Spleen (tissue), 11 donors: ENCODE data around the gene TXLNA. TPM values are rescaled to one million over a fixed set of nuclear protein-coding genes. Genes with fewer than 3 reads are reported as not detected.

Experiments used
- DNase-seq: peaks from one replicate; pipeline ENCODE4 v3.0.0-alpha.2; 2020
- H3K27ac ChIP-seq, 8 donors: fragments of 200-600 bp; sonication (generic) in 7 of 8; 1 replicate in 4 of 8; 2 replicates in 4 of 8; pipeline versions ENCODE4 v1.5.0 to v1.8.0; 2016 to 2021; ENCODE audit warnings: inconsistent platforms in 4 of 8, mild to moderate bottlenecking in 4 of 8, moderate library complexity in 1 of 8
- H3K27me3 ChIP-seq, 7 donors: fragments of 200-600 bp; sonication (generic) in 6 of 7; replicated peaks in 1 of 7; 1 replicate in 4 of 7; 2 replicates in 3 of 7; pipeline versions ENCODE4 v1.5.0 to v1.8.0; 2016 to 2021; ENCODE audit warnings: inconsistent platforms in 3 of 7, mild to moderate bottlenecking in 1 of 7
- H3K36me3 ChIP-seq, 6 donors: fragments of 200-600 bp; sonication (generic) in 5 of 6; 1 replicate in 4 of 6; 2 replicates in 2 of 6; pipeline versions ENCODE4 v1.5.0 to v1.8.0; 2016 to 2021; ENCODE audit warnings: inconsistent platforms in 2 of 6
- H3K4me1 ChIP-seq, 6 donors: fragments of 200-600 bp; sonication (generic) in 5 of 6; 1 replicate in 3 of 6; 2 replicates in 3 of 6; pipeline versions ENCODE4 v1.5.0 to v1.8.0; 2016 to 2021; ENCODE audit warnings: inconsistent platforms in 3 of 6
- H3K4me3 ChIP-seq, 8 donors: fragments of 200-600 bp; sonication (generic) in 7 of 8; 1 replicate in 4 of 8; 2 replicates in 4 of 8; pipeline versions ENCODE4 v1.5.0 to v1.8.0; 2016 to 2021; ENCODE audit warnings: inconsistent platforms in 4 of 8, mild to moderate bottlenecking in 4 of 8, moderate library complexity in 2 of 8
- H3K9me3 ChIP-seq, 8 donors: fragments of 200-600 bp; sonication (generic) in 7 of 8; 1 replicate in 4 of 8; 2 replicates in 4 of 8; pipeline versions ENCODE4 v1.5.0 to v1.8.0; 2016 to 2021; ENCODE audit warnings: inconsistent platforms in 4 of 8
- POLR2A ChIP-seq, 3 donors: fragments of 450-650 bp; IDR thresholded peaks; one replicate each; pipeline ENCODE4 v1.5.1; 2017; ENCODE audit warnings: antibody characterized with exemption in 3 of 3, mild to moderate bottlenecking in 1 of 3
- POLR2AphosphoS5 ChIP-seq, 3 donors: sonication (generic); formaldehyde crosslinking; IDR thresholded peaks; one replicate each; pipeline ENCODE4 v1.5.1; 2017; ENCODE audit warnings: antibody characterized with exemption in 3 of 3
- WGBS, 5 donors: extraction: QIAGEN DNeasy Blood & Tissue Kit in 3 of 5; methylation state at CpG; one replicate each; pipeline versions ENCODE4 v1.1.5 to v1.1.7; 2013 to 2018; 5-methylcytosine and 5-hydroxymethylcytosine counted together
- intact Hi-C: fragments of 100-400 bp; cut with DNase I; formaldehyde crosslinking; loops from one replicate; pipeline ENCODE4 v1.15.0; 2023; ENCODE audit warnings: low total_unique reads
- polyA plus RNA-seq, 3 donors: library from polyadenylated mRNA; stranded (reverse); fragments of 200-250 nt; gene quantifications; one replicate each; pipeline ENCODE4 v1.2.1, GENCODE V29; 2013
- total RNA-seq, 7 donors: library from RNA; depleted of rRNA in 3 of 7; stranded (reverse); fragments of >200 nt in 3 of 7; fragmentation: NEBNext Ultra II Directional in 4 of 7; extraction: Animal tissue kit (Norgen Biotek cat#: 25700) in 4 of 7; gene quantifications; one replicate each; pipeline versions ENCODE4 v1.1.0 to v1.2.1, GENCODE V29; 2016 to 2021
- TF ChIP-seq, protein P1 (sequence below), 11 experiments: fragments of 200-600 bp in 7 of 11; fragments of 450-650 bp in 4 of 11; sonication (generic) in 4 of 11; IDR thresholded peaks in 8 of 11; conservative IDR thresholded peaks in 3 of 11; 1 replicate in 7 of 11; 2 replicates in 4 of 11; pipeline versions ENCODE4 v1.4.0 to v1.8.0; 2016 to 2021; ENCODE audit warnings: antibody characterized with exemption in 11 of 11, inconsistent platforms in 4 of 11, mild to moderate bottlenecking in 1 of 11
- donor health status: healthy with polysubstance abuse.
- donor health status: DM: no; HTN: no; CAD: no; lungs with moderate emphysema.
- donor health status: DM: no; HTN: no; CAD: no.
- donor health status: Bipolar disorder and iron deficiency.
- donor health status: healthy.
- donor health status: DM: no; HTN: no; CAD: no.
- donor health status: DM: yes; HTN: yes; CAD: no.

The TXLNA gene
- total and polyA plus RNA-seq, 10 donors, result 8.7 to 49.3 (median 41.3) TPM

DNA sequence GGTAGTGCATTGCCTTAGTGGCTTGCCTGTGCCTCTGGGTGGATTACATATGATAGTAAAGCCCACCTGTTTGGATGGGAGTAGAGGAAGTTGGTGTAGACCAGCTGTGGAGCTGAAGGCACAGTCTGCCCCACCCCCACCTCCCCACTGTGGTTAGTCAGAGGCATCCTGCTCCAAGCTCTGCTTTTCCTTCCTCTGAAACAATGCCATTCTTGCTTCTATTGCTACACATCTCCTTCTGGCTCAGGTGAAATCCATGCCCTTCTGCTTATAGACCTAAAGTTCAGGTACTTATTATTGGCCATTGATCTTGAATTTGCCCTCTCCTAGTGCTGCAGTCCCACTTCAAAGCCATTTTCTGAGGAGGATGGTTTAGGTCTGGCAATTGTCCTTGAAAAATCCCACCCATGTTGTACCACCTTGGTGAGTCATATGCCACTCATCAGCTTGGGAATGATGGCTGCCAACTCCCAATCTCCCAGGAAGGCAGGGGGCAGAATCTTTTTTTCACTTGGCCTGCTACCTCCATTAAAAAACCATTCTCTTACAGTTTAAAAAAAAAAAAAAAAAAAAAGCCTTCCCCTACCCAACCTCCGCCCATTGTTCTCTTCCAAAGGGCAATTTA, 6.7 kb upstream of the TXLNA start:
- 95 to 100% (median 100%) methylated on average over 1 of the region's 1 CpG for WGBS, 5 donors
- Histone ChIP-seq H3K27ac (no peak overlapping the region), H3K36me3 (peaks cover 0 to 78% (median 52%) of the 10 kb centered on the region in 6 donors)

DNA sequence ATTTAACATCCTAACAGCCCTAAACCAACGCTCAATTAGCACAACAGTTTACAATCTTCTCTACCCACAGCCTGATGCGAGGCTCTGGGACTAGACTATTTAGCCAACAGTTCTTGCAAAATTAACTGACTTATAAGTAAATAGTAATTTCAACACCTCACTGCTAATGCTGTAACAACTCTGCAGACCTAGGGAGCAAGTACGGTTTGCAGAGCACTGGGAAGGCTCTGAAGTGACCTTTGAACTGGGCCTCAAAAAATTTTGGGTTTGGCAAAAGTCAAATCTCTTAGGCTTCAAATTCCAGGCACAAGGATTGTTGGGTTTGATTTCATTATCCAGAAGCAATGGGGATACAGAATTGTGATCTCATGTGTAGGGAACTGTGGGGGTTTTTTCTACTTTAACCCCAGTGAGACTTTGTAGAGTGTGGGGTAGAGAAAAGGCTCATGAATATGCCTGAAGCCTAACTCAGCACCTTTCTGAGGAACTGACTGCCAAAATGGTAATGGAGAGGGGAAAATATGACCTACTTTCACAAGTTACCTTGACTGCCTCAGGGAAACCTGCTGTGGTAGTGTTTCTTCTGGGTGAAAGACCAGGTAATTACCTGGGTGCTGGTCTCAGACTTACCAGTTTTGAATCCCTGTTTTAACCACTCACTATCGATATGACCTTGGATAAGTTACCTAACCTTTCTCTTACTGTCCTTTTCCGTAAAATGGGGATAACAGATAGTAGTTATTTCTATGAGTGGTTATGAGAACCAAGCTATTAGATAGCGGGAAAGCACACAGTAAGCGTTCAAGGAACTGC, 889 bp upstream of the TXLNA start:
- Histone ChIP-seq H3K4me3 (peak overlapping the region in 4 of 8 donors; percentile 67 to 86 (median 78)), H3K4me1 (peaks cover 19 to 50% (median 42%) of the 10 kb centered on the region in 6 donors), H3K36me3 (peaks cover 0 to 46% (median 17%) of the 10 kb centered on the region in 6 donors), H3K9me3 (no peaks in the 10 kb centered on the region), H3K27ac (peak overlapping the region; percentile 72 to 96 (median 94)), H3K27me3 (no peaks in the 10 kb centered on the region)
- no peak for DNase-seq
- TF ChIP-seq POLR2AphosphoS5 (IDR thresholded peaks at IDR 0.05) (no peak), POLR2A (IDR thresholded peaks at IDR 0.05) (no peak)
- TF ChIP-seq, protein P1, sequence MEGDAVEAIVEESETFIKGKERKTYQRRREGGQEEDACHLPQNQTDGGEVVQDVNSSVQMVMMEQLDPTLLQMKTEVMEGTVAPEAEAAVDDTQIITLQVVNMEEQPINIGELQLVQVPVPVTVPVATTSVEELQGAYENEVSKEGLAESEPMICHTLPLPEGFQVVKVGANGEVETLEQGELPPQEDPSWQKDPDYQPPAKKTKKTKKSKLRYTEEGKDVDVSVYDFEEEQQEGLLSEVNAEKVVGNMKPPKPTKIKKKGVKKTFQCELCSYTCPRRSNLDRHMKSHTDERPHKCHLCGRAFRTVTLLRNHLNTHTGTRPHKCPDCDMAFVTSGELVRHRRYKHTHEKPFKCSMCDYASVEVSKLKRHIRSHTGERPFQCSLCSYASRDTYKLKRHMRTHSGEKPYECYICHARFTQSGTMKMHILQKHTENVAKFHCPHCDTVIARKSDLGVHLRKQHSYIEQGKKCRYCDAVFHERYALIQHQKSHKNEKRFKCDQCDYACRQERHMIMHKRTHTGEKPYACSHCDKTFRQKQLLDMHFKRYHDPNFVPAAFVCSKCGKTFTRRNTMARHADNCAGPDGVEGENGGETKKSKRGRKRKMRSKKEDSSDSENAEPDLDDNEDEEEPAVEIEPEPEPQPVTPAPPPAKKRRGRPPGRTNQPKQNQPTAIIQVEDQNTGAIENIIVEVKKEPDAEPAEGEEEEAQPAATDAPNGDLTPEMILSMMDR (IDR thresholded peaks at IDR 0.05 in 8 of 11, conservative IDR thresholded peaks at IDR 0.05 in 3 of 11), result no peak
- WGBS, 5 donors, result 69 to 90% (median 80%) methylated on average over 7 of the region's 7 CpGs
- intact Hi-C loops, result no loop called here

More for the DNA sequence above, 6.7 kb upstream of the TXLNA start:
- no peak for DNase-seq
- no peaks in the 10 kb centered on the region for H3K27me3 ChIP-seq
- intact Hi-C loops, result no loop called here
- no peak overlapping the region for H3K4me3 ChIP-seq
- H3K4me1 ChIP-seq, result peaks cover 0 to 7% (median 0%) of the 10 kb centered on the region in 6 donors
- H3K9me3 ChIP-seq, result no peaks in the 10 kb centered on the region
- TF ChIP-seq POLR2A (IDR thresholded peaks at IDR 0.05), result no peak
- TF ChIP-seq, protein P1 (IDR thresholded peaks at IDR 0.05 in 8 of 11, conservative IDR thresholded peaks at IDR 0.05 in 3 of 11), result no peak
- no peak for TF ChIP-seq POLR2AphosphoS5 (IDR thresholded peaks at IDR 0.05)

DNA sequence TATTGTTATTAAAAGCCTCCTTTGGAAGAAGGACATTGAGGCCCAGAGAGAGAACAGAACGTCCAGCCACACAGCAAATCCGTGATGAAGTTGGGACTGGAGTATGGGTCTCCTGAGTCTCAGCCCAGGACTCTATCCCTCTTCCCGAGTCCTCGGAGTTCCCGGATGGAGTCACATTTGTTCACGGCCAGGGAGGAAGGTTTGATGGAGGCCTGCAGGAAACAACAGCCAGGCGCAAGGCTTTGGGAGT, 357 bp upstream of the TXLNA start:
- TF ChIP-seq, protein P1 (IDR thresholded peaks at IDR 0.05 in 8 of 11, conservative IDR thresholded peaks at IDR 0.05 in 3 of 11), result no peak
- TF ChIP-seq POLR2A (IDR thresholded peaks at IDR 0.05), result no peak
- no peak for TF ChIP-seq POLR2AphosphoS5 (IDR thresholded peaks at IDR 0.05)
- intact Hi-C loops, result no loop called here
- peak overlapping the region; percentile 50 to 88 (median 72) for H3K4me3 ChIP-seq
- peak overlapping the region; percentile 72 to 96 (median 94) for H3K27ac ChIP-seq
- peaks cover 0 to 46% (median 18%) of the 10 kb centered on the region in 6 donors for H3K36me3 ChIP-seq
- H3K9me3 ChIP-seq, result no peaks in the 10 kb centered on the region
- H3K4me1 ChIP-seq, result peaks cover 20 to 56% (median 48%) of the 10 kb centered on the region in 6 donors
- no peak for DNase-seq
- no peaks in the 10 kb centered on the region for H3K27me3 ChIP-seq
- WGBS, 5 donors, result 16 to 26% (median 20%) methylated on average over 7 of the region's 7 CpGs
